Measurements from ENCODE around the gene IRF9.

Gene IRF9

GRCh38 chr14:24160850-24161804, at the start of gene IRF9:
IRF9 (plus strand) TSS chr14:24161265; CDS start chr14:24162145, 880 bp downstream.
- Histone ChIP-seq H3K27ac (ENCODE audit: low read depth in 2 of 2, low read length in 2 of 2) (peak within 1 kb of the TSS; percentile 95 to 97), H3K36me3 (ENCODE audit: control insufficient read depth in 2 of 2, insufficient read depth in 2 of 2, low read length in 2 of 2) (peaks cover 64 to 67% of the 10 kb centered on the region in 2 donors), H3K4me1 (ENCODE audit: control insufficient read depth in 2 of 2, insufficient read depth in 2 of 2, low read length in 2 of 2) (peaks cover 16 to 19% of the 10 kb centered on the region in 2 donors), H3K9me3 (ENCODE audit: control insufficient read depth in 2 of 2, low read length in 2 of 2) (no peaks in the 10 kb centered on the region), H3K4me3 (ENCODE audit: low read length in 2 of 2) (peak within 1 kb of the TSS; percentile 88 to 99), H3K9ac (ENCODE audit: low read depth in 1 of 2, low read length in 2 of 2) (peak within 1 kb of the TSS; percentile 94 to 100), H3K27me3 (ENCODE audit: control insufficient read depth in 2 of 2, insufficient read depth in 2 of 2, low read length in 2 of 2) (no peaks in the 10 kb centered on the region)

GRCh38 chr14:24113379-24113800, 47.7 kb upstream of the IRF9 start:
- peaks cover 10 to 17% of the 10 kb centered on the region in 2 donors for H3K36me3 ChIP-seq (ENCODE audit: control insufficient read depth in 2 of 2, insufficient read depth in 2 of 2, low read length in 2 of 2)
- H3K4me3 ChIP-seq (ENCODE audit: low read length in 2 of 2) = peak overlapping the region; percentile 78 to 95
- H3K9me3 ChIP-seq (ENCODE audit: control insufficient read depth in 2 of 2, low read length in 2 of 2) = no peaks in the 10 kb centered on the region
- peak overlapping the region; percentile 99 to 100 for H3K27ac ChIP-seq (ENCODE audit: low read depth in 2 of 2, low read length in 2 of 2)
- H3K4me1 ChIP-seq (ENCODE audit: control insufficient read depth in 2 of 2, insufficient read depth in 2 of 2, low read length in 2 of 2) = peaks cover 18 to 32% of the 10 kb centered on the region in 2 donors
- H3K9ac ChIP-seq (ENCODE audit: low read depth in 1 of 2, low read length in 2 of 2) = peak overlapping the region; percentile 93 to 97
- no peaks in the 10 kb centered on the region for H3K27me3 ChIP-seq (ENCODE audit: control insufficient read depth in 2 of 2, insufficient read depth in 2 of 2, low read length in 2 of 2)

DNA sequence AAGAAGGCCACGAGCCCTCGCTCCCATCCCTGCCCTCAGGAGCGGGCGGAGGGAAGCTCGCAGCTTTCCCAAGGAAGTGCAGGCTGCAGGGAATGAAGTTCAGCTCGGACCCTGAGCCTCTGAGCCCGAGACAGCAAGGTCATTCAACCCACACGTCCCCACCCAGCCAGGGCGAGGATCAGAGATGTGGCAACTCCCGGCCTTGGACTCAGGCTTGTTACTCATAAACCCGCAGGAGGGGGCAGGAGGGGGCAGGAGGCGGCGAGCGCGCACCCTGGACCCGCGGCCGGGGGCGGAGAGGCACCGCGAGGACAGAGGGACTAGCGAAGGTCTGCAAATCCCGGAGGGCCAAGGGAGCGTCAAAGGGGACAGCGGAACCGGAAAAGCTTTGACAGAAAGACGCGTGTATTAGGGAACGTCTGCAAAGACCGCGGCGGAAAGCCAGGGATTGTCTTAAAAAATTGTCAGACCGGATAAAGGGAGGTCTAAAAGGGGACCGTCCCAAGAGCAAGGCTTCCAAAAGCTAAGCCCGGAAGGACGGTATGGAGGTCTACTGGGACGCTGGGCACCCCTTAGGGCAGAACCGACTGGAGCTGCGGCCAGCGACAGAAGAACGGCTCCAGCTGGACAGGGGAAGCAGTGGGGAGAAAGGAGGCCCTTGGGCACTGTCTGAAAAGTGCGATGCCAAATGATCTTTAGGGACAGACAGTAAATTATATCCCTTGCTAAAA, 47.1 kb upstream of the IRF9 start:
- peaks cover 16 to 23% of the 10 kb centered on the region in 2 donors for H3K36me3 ChIP-seq (ENCODE audit: control insufficient read depth in 2 of 2, insufficient read depth in 2 of 2, low read length in 2 of 2)

DNA sequence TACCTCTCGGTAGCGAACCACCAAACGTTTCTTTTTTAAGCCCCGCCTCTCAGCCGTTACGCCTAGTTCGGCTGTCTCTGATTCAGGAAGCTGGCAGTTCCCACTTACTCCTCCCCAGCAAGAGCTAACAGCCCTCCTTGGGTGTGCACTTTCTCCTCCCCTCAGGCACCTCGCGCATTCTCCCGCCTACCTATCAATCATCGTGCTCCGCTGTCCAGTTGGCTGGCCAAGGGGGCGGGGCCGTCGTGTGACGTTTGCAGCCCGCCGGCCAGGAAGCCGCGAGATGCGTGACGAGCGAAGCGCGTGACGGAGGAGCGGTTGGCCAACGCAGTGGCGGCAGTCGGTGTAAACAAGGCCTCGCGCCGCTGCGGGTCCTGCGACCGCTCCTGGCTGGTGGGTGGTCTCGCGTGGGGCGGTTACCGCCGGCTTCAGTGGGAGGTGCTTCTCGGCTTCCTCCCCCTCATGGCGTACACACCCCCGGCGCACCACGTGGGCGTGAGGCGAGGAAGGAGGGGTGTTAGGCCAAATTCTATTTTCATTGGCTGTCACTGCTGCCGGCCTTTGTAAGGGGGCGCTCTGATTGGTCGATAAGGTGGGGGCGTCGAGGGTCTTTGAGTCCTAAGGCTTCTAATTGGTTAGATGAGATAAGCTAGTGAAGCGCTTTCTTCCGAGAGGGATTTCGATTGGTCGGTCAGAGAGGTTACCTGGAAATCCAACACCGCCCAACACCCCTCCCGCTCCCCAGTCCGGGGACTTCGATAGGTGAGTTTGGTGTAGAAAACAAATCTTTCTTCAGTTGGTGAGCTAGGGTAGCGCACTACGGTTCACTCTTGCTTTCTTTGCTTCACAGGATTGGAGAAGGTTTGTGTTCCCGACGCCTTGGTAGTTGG, 46.3 kb upstream of the IRF9 start, which contains the start of the genes DCAF11 and NRL:
Gene DCAF11, plus strand, starts transcription at position 246 of the 890 bp plus-strand sequence. CDS start 818 bp downstream, outside the sequence.
Gene NRL, minus strand, starts transcription at position 418 of the 890 bp plus-strand sequence. CDS start 32,101 bp downstream, outside the sequence.
- Histone ChIP-seq H3K4me1 (ENCODE audit: control insufficient read depth in 2 of 2, insufficient read depth in 2 of 2, low read length in 2 of 2) (peaks cover 18 to 26% of the 10 kb centered on the region in 2 donors), H3K4me3 (ENCODE audit: low read length in 2 of 2) (peak within 1 kb of the TSS; percentile 78 to 95), H3K9ac (ENCODE audit: low read depth in 1 of 2, low read length in 2 of 2) (peak within 1 kb of the TSS; percentile 93 to 97), H3K27me3 (ENCODE audit: control insufficient read depth in 2 of 2, insufficient read depth in 2 of 2, low read length in 2 of 2) (no peaks in the 10 kb centered on the region), H3K36me3 (ENCODE audit: control insufficient read depth in 2 of 2, insufficient read depth in 2 of 2, low read length in 2 of 2) (peaks cover 24 to 31% of the 10 kb centered on the region in 2 donors), H3K9me3 (ENCODE audit: control insufficient read depth in 2 of 2, low read length in 2 of 2) (no peaks in the 10 kb centered on the region), H3K27ac (ENCODE audit: low read depth in 2 of 2, low read length in 2 of 2) (peak within 1 kb of the TSS; percentile 99 to 100)

More for the DNA sequence above, 47.1 kb upstream of the IRF9 start:
- peak overlapping the region; percentile 78 to 95 for H3K4me3 ChIP-seq (ENCODE audit: low read length in 2 of 2)
- H3K27ac ChIP-seq (ENCODE audit: low read depth in 2 of 2, low read length in 2 of 2) = peak overlapping the region; percentile 99 to 100
- H3K4me1 ChIP-seq (ENCODE audit: control insufficient read depth in 2 of 2, insufficient read depth in 2 of 2, low read length in 2 of 2) = peaks cover 18 to 30% of the 10 kb centered on the region in 2 donors
- no peaks in the 10 kb centered on the region for H3K9me3 ChIP-seq (ENCODE audit: control insufficient read depth in 2 of 2, low read length in 2 of 2)
- H3K9ac ChIP-seq (ENCODE audit: low read depth in 1 of 2, low read length in 2 of 2) = peak overlapping the region; percentile 93 to 97
- H3K27me3 ChIP-seq (ENCODE audit: control insufficient read depth in 2 of 2, insufficient read depth in 2 of 2, low read length in 2 of 2) = no peaks in the 10 kb centered on the region

GRCh38 chr14:24115422-24116127, 45.5 kb upstream of the IRF9 start:
- Histone ChIP-seq H3K36me3 (ENCODE audit: control insufficient read depth in 2 of 2, insufficient read depth in 2 of 2, low read length in 2 of 2) (peaks cover 28 to 35% of the 10 kb centered on the region in 2 donors), H3K9me3 (ENCODE audit: control insufficient read depth in 2 of 2, low read length in 2 of 2) (no peaks in the 10 kb centered on the region), H3K4me3 (ENCODE audit: low read length in 2 of 2) (peak overlapping the region; percentile 78 to 95), H3K9ac (ENCODE audit: low read depth in 1 of 2, low read length in 2 of 2) (peak overlapping the region; percentile 84 to 93), H3K27ac (ENCODE audit: low read depth in 2 of 2, low read length in 2 of 2) (peak overlapping the region; percentile 99 to 100), H3K4me1 (ENCODE audit: control insufficient read depth in 2 of 2, insufficient read depth in 2 of 2, low read length in 2 of 2) (peaks cover 18 to 20% of the 10 kb centered on the region in 2 donors), H3K27me3 (ENCODE audit: control insufficient read depth in 2 of 2, insufficient read depth in 2 of 2, low read length in 2 of 2) (no peaks in the 10 kb centered on the region)

- Histone ChIP-seq H3K4me3 (ENCODE audit: low read length in 2 of 2) (peak overlapping the region; percentile 78 to 95), H3K9me3 (ENCODE audit: control insufficient read depth in 2 of 2, low read length in 2 of 2) (no peaks in the 10 kb centered on the region), H3K4me1 (ENCODE audit: control insufficient read depth in 2 of 2, insufficient read depth in 2 of 2, low read length in 2 of 2) (peaks cover 15 to 18% of the 10 kb centered on the region in 2 donors), H3K36me3 (ENCODE audit: control insufficient read depth in 2 of 2, insufficient read depth in 2 of 2, low read length in 2 of 2) (peaks cover 35 to 41% of the 10 kb centered on the region in 2 donors), H3K9ac (ENCODE audit: low read depth in 1 of 2, low read length in 2 of 2) (peak overlapping the region; percentile 84 to 93), H3K27ac (ENCODE audit: low read depth in 2 of 2, low read length in 2 of 2) (no peak overlapping the region), H3K27me3 (ENCODE audit: control insufficient read depth in 2 of 2, insufficient read depth in 2 of 2, low read length in 2 of 2) (no peaks in the 10 kb centered on the region)
Observed at GRCh38 chr14:24116128-24116814, 44.8 kb upstream of the IRF9 start.

DNA sequence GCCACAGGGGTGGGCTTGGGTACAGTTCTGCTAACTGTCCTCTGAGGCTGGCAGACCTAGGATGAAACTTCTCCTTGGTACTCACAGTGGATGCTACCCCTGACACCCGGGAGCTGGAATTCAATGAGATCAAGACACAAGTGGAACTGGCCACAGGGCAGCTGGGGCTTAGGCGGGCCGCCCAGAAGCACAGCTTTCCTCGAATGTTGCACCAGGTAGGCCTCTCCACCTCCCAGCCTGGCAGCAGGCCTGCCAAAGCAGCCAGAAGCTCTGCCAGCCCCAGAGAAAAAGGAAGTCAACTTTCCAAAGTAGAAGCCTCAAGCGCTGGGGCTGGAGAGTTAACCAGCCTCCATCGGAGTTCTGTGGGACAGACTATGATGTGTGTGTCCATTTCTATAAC, 43.9 kb upstream of the IRF9 start:
- Histone ChIP-seq H3K27me3 (ENCODE audit: control insufficient read depth in 2 of 2, insufficient read depth in 2 of 2, low read length in 2 of 2) (no peaks in the 10 kb centered on the region), H3K9ac (ENCODE audit: low read depth in 1 of 2, low read length in 2 of 2) (no peak overlapping the region), H3K27ac (ENCODE audit: low read depth in 2 of 2, low read length in 2 of 2) (no peak overlapping the region), H3K4me1 (ENCODE audit: control insufficient read depth in 2 of 2, insufficient read depth in 2 of 2, low read length in 2 of 2) (peaks cover 15 to 18% of the 10 kb centered on the region in 2 donors), H3K4me3 (ENCODE audit: low read length in 2 of 2) (no peak overlapping the region), H3K9me3 (ENCODE audit: control insufficient read depth in 2 of 2, low read length in 2 of 2) (no peaks in the 10 kb centered on the region), H3K36me3 (ENCODE audit: control insufficient read depth in 2 of 2, insufficient read depth in 2 of 2, low read length in 2 of 2) (peaks cover 43 to 50% of the 10 kb centered on the region in 2 donors)

DNA sequence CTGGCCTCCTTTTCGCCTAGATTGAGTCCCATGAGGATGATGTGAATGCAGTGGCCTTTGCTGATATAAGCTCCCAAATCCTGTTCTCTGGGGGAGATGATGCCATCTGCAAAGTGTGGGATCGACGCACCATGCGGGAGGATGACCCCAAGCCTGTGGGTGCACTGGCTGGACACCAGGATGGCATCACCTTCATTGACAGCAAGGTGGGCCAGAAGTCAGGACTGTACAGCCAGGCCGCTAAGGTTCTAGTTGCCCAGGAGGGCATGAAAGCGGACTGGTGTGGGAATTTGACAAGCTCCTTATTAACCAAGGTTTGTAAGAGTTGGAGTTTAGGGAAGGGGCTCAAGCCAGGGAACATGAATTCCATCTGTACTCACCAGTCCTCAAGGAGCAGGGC, 41.4 kb upstream of the IRF9 start:
- Histone ChIP-seq H3K9ac (ENCODE audit: low read depth in 1 of 2, low read length in 2 of 2) (no peak overlapping the region), H3K36me3 (ENCODE audit: control insufficient read depth in 2 of 2, insufficient read depth in 2 of 2, low read length in 2 of 2) (peaks cover 65 to 66% of the 10 kb centered on the region in 2 donors)

More for the DNA sequence above, 41.4 kb upstream of the IRF9 start:
- Histone ChIP-seq H3K27ac (ENCODE audit: low read depth in 2 of 2, low read length in 2 of 2) (no peak overlapping the region), H3K9me3 (ENCODE audit: control insufficient read depth in 2 of 2, low read length in 2 of 2) (no peaks in the 10 kb centered on the region), H3K27me3 (ENCODE audit: control insufficient read depth in 2 of 2, insufficient read depth in 2 of 2, low read length in 2 of 2) (no peaks in the 10 kb centered on the region), H3K4me1 (ENCODE audit: control insufficient read depth in 2 of 2, insufficient read depth in 2 of 2, low read length in 2 of 2) (peaks cover 10 to 13% of the 10 kb centered on the region in 2 donors), H3K4me3 (ENCODE audit: low read length in 2 of 2) (no peak overlapping the region)
